AG10803 (cell line): ENCODE measurements around the gene LDB2.
"Not testable (repeated sequence)": the region's sequence is repeated elsewhere in the genome, so short reads cannot be mapped to it uniquely, and the experiment has no call there.

Experiments used
- DNase-seq: peaks from one replicate; pipeline ENCODE4 v3.0.0; 2010; ENCODE audit warnings: low read depth
- H3K4me3 ChIP-seq: 2 replicates; pipeline ENCODE4 v1.5.1; 2011; ENCODE audit warnings: mild to moderate bottlenecking, low read length, control low read depth
- CTCF ChIP-seq: conservative IDR thresholded peaks from 2 replicates; pipeline ENCODE4 v1.5.1; 2011; ENCODE audit warnings: mild to moderate bottlenecking, low read length, control low read depth, inconsistent platforms

LDB2 gene

GRCh38 chr4:16572631-16573030 lies 325.8 kb downstream of the LDB2 start:
- TF ChIP-seq CTCF, result no peak
- no peak overlapping the region for H3K4me3 ChIP-seq
- no peak for DNase-seq

GRCh38 chr4:16572161-16572560 lies 326.3 kb downstream of the LDB2 start:
- no peak overlapping the region for H3K4me3 ChIP-seq
- no peak for DNase-seq
- TF ChIP-seq CTCF, result no peak

GRCh38 chr4:16569790-16570189 lies 328.7 kb downstream of the LDB2 start:
- no peak overlapping the region for H3K4me3 ChIP-seq
- TF ChIP-seq CTCF, result no peak
- no peak for DNase-seq

- not testable (repeated sequence) for H3K4me3 ChIP-seq, DNase-seq
Measured at GRCh38 chr4:16557316-16557715, 341.1 kb downstream of the LDB2 start.

- no peak for DNase-seq
- H3K4me3 ChIP-seq, result no peak overlapping the region
- no peak for TF ChIP-seq CTCF
Measured at GRCh38 chr4:16555156-16555555, 343.3 kb downstream of the LDB2 start.

GRCh38 chr4:16550531-16550930 lies 347.9 kb downstream of the LDB2 start:
- H3K4me3 ChIP-seq, result no peak overlapping the region
- no peak for DNase-seq
- no peak for TF ChIP-seq CTCF

- no peak for TF ChIP-seq CTCF
- DNase-seq, result no peak
- no peak overlapping the region for H3K4me3 ChIP-seq
Measured at GRCh38 chr4:16545656-16546055, 352.8 kb downstream of the LDB2 start.

- TF ChIP-seq CTCF, result no peak
- no peak overlapping the region for H3K4me3 ChIP-seq
- no peak for DNase-seq
Measured at GRCh38 chr4:16544869-16545268, 353.6 kb downstream of the LDB2 start.
